Non-pigmented ciliary epithelial cell (primary cell): ENCODE data around the gene MIDN.

Source experiments
- DNase-seq: peaks from one replicate; pipeline ENCODE4 v3.0.0-alpha.2; 2010; ENCODE audit warnings: low read depth

The MIDN gene

GRCh38 chr19:1233115-1233667, 15.2 kb upstream of the MIDN start:
- no peak for DNase-seq

- DNase-seq: no peak
Observed at GRCh38 chr19:1234051-1234954, 14.1 kb upstream of the MIDN start.

DNA sequence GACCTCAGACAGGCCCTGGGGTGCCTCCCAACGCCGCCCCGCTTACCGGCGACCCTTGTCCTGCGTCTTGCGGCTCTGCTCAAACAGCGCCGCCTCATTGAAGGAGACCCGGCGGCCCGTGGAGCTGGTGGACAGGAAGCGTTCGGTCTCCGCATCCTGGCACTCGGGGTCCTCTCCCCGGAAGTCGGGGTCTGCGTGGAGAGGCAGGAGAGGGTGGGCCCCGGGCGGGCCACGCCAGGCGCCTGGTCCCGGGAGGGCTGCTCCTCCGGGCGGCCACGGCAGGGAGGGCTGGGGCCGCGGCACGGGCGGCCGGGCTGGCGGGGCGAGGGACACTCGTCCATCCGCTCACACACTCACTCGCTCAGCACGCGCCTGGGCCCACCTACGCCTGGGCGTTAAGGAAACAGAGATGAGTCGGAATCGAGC, 13.4 kb upstream of the MIDN start:
- no peak for DNase-seq

DNA sequence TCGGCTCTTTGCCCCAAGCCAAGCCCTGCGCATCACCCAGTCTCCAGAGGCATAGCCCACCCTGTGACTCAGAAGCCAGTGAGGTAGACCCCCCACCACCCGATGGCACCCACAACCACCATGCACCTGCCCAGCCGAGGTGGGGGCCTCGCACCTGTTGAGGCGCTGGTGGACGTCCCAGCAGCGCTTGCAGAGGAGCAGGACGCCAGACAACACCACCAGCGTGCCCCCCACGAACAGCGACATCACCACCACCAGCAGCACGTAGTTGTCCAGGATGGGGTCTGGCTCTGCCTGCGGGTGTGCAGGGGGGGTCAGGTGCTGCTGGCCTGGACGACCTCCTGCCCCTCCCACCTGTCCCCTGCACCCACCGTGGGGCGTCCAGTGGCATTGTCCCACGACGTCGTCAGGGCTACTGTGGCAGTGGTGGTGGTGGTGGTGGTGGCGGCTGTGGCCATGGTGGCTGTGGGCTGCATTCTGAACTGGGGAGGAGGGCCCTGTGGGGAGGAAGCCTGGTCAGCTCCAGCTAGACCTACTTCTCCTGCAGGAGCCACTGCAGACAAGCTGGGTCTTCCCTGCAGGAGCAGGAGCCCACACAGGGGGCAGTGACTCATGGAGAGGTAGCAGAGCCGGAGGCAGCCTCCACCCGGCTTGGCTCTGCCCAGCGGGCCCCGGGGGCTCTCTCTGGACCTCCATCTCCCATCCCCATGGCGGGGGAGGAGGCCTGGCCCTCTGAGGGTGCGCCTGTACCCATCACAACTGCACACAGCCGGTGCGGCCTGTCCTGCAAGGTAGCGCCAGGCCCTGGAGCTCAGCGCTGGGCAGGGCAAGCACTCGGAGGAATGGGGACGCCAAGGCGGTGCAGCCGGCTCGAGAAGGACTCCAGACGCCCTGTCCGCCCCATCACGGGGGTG, 12.5 kb upstream of the MIDN start:
- DNase-seq: no peak

DNA sequence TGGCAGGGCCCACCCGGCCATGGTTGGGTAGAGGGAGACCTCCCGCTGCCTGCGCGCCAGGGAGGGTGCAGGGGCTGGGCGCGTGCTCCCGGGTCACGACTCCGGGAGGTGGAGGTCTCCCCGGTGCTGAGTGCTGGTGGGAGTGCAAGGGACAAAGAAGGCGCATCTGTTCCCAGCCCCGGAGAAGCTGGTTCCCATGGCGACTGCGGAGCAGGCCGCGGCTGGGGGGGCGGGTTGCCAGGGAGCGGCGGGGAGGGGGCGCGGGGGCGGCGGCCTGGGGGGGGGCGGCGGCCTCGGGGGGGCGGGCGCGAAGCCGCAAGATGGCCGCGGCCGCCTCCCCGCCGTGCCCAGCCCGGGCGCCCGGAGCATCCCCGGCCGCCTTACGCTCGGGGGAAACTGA, 11.8 kb upstream of the MIDN start:
- DNase-seq: no peak

- DNase-seq: no peak
Observed at GRCh38 chr19:1237027-1237659, 11.2 kb upstream of the MIDN start.

DNA sequence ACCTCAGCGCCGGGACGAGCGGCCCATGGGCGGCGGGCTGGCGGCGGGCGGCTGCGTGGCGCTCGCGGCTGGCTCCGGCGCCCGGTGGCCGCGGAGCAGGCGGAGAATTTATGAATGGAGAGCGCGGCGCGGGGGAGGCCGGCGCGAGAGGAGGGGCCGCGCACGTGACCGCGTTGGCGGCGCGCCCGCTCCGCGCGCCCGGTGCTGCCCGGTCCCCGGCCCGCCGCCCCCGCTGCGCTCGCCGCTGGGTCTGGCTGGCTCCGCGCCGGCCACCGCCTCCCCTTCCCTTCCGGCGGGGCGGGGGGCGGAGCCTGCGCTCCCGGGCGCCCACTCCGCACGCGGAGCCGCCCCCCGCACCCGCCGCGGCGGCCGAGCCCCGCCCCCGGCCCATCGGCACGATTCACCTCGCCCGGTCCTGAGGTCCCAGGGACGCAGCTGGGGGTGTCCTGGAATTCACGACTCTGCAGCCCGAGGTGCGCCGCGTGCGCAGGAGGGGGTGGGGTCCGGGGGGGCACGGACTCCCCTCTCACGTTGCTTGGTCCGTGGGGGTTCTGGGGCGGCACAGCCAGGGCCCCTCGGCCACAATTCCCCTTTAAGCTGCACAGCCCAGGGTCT, 10.5 kb upstream of the MIDN start, which contains the start of gene CBARP:
TSS of gene CBARP (minus strand) at position 252 of the 615 bp plus-strand sequence. CDS start 1,905 bp downstream, outside the sequence.
- no peak for DNase-seq

GRCh38 chr19:1238369-1239303, 9.7 kb upstream of the MIDN start:
- DNase-seq: no peak

- DNase-seq: no peak
Observed at GRCh38 chr19:1239420-1239795, 9.0 kb upstream of the MIDN start.

- DNase-seq: no peak
Observed at GRCh38 chr19:1239796-1240737, 8.3 kb upstream of the MIDN start.

GRCh38 chr19:1240925-1241324, 7.5 kb upstream of the MIDN start:
- DNase-seq: no peak

DNA sequence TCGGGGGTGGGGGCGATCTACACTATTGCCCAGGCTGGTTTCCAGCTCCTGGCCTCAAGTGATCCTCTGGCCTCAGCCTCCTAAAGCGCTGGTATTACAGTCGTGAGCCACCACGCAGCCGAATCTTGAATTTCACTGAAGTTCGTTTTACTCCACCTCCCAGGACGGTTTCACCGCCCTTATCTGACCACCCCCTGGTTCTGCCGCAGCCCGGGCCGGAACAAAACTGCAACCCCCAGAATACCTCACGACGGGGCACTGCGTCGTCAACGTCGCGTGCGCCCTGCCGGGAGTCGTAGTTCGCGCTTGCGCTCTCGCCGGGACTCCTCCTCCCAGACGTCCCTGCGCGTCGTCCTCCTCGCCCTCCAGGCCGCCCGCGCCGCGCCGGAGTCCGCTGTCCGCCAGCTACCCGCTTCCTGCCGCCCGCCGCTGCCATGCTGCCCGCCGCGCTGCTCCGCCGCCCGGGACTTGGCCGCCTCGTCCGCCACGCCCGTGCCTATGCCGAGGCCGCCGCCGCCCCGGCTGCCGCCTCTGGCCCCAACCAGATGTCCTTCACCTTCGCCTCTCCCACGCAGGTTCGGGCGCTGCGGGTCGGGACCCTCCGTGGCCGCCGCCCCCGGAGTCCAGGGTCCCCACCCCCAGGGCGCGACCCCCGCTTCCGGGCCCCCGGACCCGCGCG, 6.8 kb upstream of the MIDN start, which contains the start of gene ATP5F1D:
TSS of gene ATP5F1D (plus strand) at position 335 of the 679 bp plus-strand sequence. CDS start at position 435, 100 bp downstream.
- DNase-seq: no peak

- DNase-seq: no peak
Observed at GRCh38 chr19:1243768-1244692, 4.4 kb upstream of the MIDN start.

DNA sequence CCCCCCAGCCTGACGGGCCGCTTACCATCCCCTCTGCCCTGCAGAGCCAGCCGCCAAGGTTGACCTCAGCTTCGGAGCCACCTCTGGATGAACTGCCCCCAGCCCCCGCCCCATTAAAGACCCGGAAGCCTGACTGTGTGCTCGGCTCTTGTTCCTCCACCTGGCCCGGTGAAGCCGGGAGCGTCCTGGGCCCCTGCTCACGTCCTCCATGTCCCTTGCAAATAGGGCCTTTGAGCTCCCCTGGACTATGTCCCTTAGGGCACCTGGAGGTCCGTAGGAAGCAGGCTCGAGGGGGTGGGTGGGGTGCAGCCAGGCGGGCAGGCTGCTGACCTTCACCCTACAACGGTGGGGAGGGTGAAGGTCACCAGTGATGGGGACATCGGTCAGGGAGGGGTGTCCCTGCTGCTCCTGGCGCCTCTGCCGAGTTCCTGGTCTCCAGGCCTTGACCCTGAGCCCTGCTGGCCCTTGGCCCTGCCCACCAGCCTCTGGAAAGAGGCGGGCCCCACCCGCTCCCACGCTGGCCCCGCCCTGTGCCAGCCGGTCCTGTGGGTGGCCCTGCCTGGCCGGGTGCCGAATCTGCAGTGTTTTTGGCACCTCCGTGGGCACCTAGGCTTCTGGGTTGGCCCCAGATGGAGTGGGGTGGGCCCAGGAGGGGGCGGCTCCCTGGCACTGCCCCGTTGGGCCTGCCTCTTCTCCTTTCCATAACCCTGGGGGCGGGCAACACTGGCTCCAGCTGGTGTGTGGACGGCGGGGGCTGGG, 3.5 kb upstream of the MIDN start:
- DNase-seq: no peak

- no peak for DNase-seq
Observed at GRCh38 chr19:1245494-1246264, 2.7 kb upstream of the MIDN start.
